Type B pancreatic cell (in vitro differentiated cells): Measurements from ENCODE around the gene IRGQ. TPM values are rescaled to one million over a fixed set of nuclear protein-coding genes. Genes with fewer than 3 reads are reported as not detected.

Experiments
- DNase-seq: peaks from one replicate; pipeline ENCODE4 v3.0.0; 2021; ENCODE audit warnings: mixed read lengths; ENCODE audit not compliant: unreplicated experiment; ENCODE audit errors: extremely low spot score
- H3K27ac Mint-ChIP-seq: 2 replicates; pipeline ENCODE4 v1.8.0; 2021; ENCODE audit warnings: mild to moderate bottlenecking, mixed read lengths
- H3K27me3 Mint-ChIP-seq: 2 replicates; pipeline ENCODE4 v1.8.0; 2021; ENCODE audit warnings: mixed read lengths
- H3K36me3 Mint-ChIP-seq: 2 replicates; pipeline ENCODE4 v1.8.0; 2021; ENCODE audit warnings: mixed read lengths
- H3K4me1 Mint-ChIP-seq: one replicate; pipeline ENCODE4 v1.8.0; 2021; ENCODE audit warnings: mixed read lengths; ENCODE audit not compliant: unreplicated experiment
- H3K4me3 Mint-ChIP-seq: 2 replicates; pipeline ENCODE4 v1.8.0; 2021; ENCODE audit warnings: mild to moderate bottlenecking, mixed read lengths
- H3K9me3 Mint-ChIP-seq: 2 replicates; pipeline ENCODE4 v1.8.0; 2021; ENCODE audit warnings: mixed read lengths
- total RNA-seq: library from RNA; stranded (reverse); gene quantifications from 2 replicates; pipeline ENCODE4 v1.2.1, GENCODE V29; 2021; ENCODE audit warnings: low replicate concordance
- TF ChIP-seq, protein P1 (sequence below): fragments of 200-600 bp; sonication (generic); conservative IDR thresholded peaks from 2 replicates; pipeline ENCODE4 v1.5.0; 2021; ENCODE audit warnings: antibody characterized with exemption, mild to moderate bottlenecking

The IRGQ gene
- total RNA-seq, 1 donor from 2014 or later, result 41.5 TPM

DNA sequence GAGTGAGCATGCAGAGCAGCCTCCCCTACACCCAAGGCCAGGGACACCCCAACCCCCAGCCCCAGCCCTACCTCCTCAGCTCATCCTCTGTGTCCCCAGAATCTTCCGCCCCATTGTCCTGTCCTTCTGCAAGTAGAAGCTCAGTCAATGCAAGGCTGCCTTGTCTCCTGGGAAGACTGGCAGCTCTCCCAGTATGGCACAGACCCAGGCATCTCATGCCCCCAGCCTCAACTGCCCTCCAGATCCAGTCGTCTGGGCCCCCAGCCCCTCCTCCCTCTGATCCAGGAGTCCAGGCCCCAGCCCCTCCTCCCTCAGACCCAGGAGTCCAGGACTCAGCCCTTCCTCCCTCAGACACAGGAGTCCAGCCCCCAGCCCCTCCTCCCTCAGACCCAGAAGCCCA, 50.0 kb downstream of the IRGQ start:
- no peak for DNase-seq
- H3K4me1 Mint-ChIP-seq, result no peaks in the 10 kb centered on the region
- TF ChIP-seq, protein P1, sequence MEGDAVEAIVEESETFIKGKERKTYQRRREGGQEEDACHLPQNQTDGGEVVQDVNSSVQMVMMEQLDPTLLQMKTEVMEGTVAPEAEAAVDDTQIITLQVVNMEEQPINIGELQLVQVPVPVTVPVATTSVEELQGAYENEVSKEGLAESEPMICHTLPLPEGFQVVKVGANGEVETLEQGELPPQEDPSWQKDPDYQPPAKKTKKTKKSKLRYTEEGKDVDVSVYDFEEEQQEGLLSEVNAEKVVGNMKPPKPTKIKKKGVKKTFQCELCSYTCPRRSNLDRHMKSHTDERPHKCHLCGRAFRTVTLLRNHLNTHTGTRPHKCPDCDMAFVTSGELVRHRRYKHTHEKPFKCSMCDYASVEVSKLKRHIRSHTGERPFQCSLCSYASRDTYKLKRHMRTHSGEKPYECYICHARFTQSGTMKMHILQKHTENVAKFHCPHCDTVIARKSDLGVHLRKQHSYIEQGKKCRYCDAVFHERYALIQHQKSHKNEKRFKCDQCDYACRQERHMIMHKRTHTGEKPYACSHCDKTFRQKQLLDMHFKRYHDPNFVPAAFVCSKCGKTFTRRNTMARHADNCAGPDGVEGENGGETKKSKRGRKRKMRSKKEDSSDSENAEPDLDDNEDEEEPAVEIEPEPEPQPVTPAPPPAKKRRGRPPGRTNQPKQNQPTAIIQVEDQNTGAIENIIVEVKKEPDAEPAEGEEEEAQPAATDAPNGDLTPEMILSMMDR, result no peak
- H3K27me3 Mint-ChIP-seq, result no peaks in the 10 kb centered on the region
- H3K36me3 Mint-ChIP-seq, result peaks cover 18% of the 10 kb centered on the region
- no peak overlapping the region for H3K4me3 Mint-ChIP-seq
- H3K9me3 Mint-ChIP-seq, result no peaks in the 10 kb centered on the region
- H3K27ac Mint-ChIP-seq, result no peak overlapping the region

DNA sequence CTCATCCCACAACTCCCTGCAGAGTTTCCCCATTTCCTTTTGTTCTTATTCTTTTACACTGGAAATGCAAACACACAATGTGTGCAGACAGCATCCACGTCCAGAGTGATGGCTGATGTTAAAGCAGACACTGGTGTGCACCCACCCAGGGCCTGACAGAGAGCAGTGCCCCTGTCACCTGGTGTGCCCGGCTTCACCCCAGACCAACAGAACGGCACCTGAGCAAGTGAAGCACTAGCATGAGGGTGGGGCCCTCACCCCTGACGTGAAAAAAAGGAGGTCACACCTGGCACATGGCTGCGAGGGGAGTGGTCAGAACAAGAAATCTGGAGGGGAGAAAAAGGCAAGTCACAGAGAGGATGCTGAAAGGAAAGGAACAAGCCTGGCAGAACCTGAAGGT, 50.7 kb downstream of the IRGQ start:
- Mint-ChIP-seq H3K4me1 (no peaks in the 10 kb centered on the region), H3K27me3 (no peaks in the 10 kb centered on the region), H3K4me3 (no peak overlapping the region), H3K27ac (no peak overlapping the region), H3K9me3 (no peaks in the 10 kb centered on the region), H3K36me3 (peaks cover 18% of the 10 kb centered on the region)
- TF ChIP-seq, protein P1, result no peak
- DNase-seq, result no peak

DNA sequence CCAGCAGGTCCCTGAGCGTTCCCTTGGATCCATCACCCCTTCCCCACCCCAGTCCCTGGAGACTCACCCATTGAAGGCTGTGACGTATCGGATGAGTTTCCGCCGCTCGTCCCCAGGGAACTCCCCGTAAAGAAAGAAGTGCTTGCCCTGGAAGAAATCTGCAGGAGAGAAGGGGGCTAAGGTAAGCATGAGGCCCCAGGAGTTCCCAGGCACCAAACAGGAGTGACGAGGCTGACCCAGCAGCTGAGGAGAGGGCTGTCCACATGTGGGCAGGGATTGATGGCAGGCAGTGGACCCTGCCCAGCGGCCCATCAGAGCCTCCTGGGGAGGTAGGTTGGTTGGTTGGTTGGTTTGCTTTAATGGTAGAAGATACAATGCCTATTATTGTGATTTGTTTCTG, 51.9 kb downstream of the IRGQ start:
- Mint-ChIP-seq H3K27ac (no peak overlapping the region), H3K36me3 (peaks cover 27% of the 10 kb centered on the region), H3K4me3 (no peak overlapping the region), H3K9me3 (peaks cover 3% of the 10 kb centered on the region), H3K4me1 (no peaks in the 10 kb centered on the region), H3K27me3 (no peaks in the 10 kb centered on the region)
- DNase-seq, result no peak
- TF ChIP-seq, protein P1, result no peak

DNA sequence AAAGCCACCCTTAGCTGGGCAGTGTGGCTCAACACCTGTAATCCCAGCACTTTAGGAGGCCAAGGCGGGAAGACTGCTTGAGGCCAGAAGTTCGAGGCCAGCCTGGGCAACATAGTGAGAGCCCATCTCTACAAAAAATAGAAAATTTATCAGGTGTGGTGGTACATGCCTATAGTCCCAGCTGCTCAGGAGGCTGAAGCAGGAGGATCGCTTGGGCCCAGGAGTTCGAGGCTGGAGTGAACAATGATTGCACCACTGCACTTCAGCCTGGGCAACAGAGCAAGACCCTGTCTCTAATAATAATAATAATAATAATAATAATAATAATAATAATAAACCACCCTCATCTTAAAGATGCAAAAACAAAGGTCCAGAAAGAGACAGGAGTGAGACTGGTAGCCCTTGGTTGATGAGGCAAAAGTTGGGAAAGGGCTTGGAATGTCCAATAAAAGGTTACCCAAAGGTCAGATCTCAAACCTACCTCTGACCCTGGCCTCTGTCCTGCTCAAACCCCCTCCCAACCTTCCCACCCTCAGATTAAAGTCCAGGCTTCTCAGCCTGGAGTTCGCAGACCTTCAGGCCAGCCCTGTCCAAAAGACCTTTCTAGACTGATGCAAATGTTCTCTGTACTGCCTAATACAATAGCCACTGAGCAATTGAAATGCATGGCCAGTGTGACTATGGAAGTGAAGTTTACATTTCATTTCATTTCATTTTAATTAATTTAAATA, 53.8 kb downstream of the IRGQ start:
- H3K27ac Mint-ChIP-seq, result no peak overlapping the region
- DNase-seq, result no peak
- peaks cover 36% of the 10 kb centered on the region for H3K36me3 Mint-ChIP-seq
- no peaks in the 10 kb centered on the region for H3K4me1 Mint-ChIP-seq
- TF ChIP-seq, protein P1, result no peak
- H3K9me3 Mint-ChIP-seq, result peaks cover 5% of the 10 kb centered on the region
- no peaks in the 10 kb centered on the region for H3K27me3 Mint-ChIP-seq
- H3K4me3 Mint-ChIP-seq, result no peak overlapping the region

DNA sequence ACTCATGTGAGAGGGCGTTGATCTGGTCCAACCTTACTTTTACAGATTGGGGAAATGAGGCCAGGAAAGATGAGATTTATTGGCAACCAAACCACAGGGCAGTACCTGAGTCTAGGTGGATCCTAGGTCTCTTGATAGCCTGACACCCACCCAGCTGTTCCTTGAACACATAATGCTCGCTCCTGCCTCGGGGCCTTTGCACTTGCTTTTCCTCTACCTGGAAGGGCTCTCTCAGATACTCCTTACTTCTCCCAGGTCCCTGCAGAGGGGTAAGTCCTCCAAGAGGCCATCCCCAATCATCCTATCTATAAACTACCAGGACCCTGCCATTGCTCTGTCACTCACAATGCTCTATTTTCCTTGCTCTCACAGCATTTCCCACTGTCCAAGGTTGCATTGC, 55.6 kb downstream of the IRGQ start:
- H3K27ac Mint-ChIP-seq, result no peak overlapping the region
- DNase-seq, result no peak
- TF ChIP-seq, protein P1, result no peak
- peaks cover 41% of the 10 kb centered on the region for H3K36me3 Mint-ChIP-seq
- no peaks in the 10 kb centered on the region for H3K27me3 Mint-ChIP-seq
- H3K4me3 Mint-ChIP-seq, result no peak overlapping the region
- H3K4me1 Mint-ChIP-seq, result peaks cover 2% of the 10 kb centered on the region
- H3K9me3 Mint-ChIP-seq, result peaks cover 5% of the 10 kb centered on the region
